HL-60/S4 (cell line): ENCODE results near the gene OR51B4.
"Not testable (repeated sequence)": the region's sequence is repeated elsewhere in the genome, so short reads cannot be mapped to it uniquely, and the experiment has no call there.

Source experiments
- in situ Hi-C: fragments of 300-500 bp; cut with MboI; formaldehyde crosslinking; loops from 2 replicates; pipeline ENCODE4 v1.14.3; 2022; ENCODE audit warnings: low sequenced_read_pairs

The OR51B4 gene

GRCh38 chr11:5275369-5276110, 26.2 kb downstream of the OR51B4 start:
- in situ Hi-C loops, result no loop called here

- in situ Hi-C loops, result no loop called here
These were observed 27.4 kb downstream of the OR51B4 start for GRCh38 chr11:5274395-5274794.

DNA sequence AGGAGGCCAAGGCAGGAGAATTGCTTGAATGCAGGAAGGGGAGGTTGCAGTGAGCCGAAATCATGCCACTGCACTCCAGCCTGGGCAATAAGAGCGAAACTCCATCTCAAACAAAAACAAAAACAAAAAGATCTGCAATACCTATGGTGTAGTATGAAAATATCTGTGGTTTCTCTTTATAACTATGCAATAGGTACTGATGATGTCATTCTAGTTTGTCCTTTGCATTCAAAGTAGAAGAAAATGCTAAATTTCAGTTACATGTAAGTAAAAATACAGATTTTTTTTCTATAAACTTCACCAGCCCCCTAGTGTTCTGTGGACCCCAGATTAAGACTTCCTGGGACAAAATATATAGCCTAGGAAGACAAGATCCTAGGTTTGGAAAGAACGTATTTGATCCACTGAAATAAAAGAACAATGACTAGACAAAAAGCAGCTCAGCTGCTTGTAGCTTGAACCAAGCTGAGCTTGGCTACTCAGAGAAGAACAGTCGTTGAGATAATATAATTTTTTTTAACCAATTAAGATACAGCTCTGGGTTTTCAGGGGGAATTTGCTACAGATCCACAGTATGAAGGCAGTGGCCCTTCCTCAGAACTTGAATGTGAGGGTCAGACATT, 29.2 kb downstream of the OR51B4 start:
- in situ Hi-C loops, result no loop called here

DNA sequence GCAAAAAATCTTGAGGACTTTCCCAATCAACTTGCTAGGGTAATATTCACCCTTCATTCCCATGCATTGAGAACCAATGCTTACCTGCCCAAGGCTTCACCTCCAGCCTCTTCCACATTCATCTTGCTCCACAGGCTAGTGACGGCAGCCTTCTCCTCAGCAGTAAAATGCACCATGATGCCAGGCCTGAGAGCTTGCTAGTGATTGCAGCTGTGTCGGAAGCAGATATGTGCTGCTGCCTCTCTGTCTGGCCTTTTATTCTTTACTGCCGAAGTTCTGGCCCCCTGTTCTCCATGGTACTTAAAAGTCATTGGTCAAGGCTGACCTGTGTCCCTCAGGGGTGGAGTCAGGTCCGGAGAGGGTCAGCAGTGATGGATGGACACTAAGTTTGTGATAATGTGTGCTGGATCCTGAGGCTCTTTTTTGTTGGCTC, 32.0 kb downstream of the OR51B4 start, which contains the start of gene HBE1:
TSS of gene HBE1 (minus strand) at position 231 of the 433 bp plus-strand sequence. CDS start at position 176, 55 bp downstream.
- in situ Hi-C loops, result no loop called here

DNA sequence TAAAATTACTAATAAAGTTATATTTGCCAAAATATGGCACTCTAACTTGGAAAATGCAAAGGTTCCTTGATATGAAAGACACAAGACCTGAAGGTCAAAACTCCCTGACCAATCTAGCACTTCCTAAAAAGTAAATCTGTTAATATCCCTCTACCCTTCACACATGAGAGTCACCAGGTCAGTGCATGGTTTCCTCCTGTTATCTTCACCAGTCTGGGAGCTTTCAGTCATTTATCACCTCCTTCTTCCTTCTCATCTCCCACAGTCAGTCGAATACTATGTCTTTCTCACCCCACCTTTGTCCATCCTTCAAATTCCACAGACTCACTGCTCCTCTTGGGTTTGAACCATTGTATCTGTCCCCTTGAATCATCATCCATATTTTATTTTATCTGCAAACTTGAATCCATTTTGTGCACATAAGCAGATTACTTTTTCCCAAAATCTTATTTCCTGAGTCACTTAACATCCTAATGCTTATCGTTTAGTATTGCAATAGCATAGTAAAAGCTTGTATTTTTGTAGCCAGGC, 34.6 kb downstream of the OR51B4 start:
- in situ Hi-C loops, result no loop called here

DNA sequence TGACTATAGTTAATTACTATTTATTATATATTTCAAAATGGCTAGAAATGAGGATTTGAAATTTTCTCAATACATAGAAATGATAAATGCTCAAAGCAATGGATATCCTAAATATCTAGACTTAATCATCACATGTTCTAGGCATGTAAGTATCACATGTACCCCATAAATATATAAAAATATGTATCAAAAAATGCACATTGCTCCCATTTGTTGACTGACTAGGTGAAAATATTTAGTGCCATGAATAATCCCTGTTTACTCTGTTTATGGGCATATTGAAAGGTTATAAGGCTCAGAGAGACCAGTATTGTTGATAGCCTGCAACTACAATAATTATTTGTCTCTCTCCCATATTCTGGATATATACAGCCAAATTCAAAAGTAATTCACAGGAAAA, 35.1 kb downstream of the OR51B4 start:
- in situ Hi-C loops, result no loop called here

DNA sequence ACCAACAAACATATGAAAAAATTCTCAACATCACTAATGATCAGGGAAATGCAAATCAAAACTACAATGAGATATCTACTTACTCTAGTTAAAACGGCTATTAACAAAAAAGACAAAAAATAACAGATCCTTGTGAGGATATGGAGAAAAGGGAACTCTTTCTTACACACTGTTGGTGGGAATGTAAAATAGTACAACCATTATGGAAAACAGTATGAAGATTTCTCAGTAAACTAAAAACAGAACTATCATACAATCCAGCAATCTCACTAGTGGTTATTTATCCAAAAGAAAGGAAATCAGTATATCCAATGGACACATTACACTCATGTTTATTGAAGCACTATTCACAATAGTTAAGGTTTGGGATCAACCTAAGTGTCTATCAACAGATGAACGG, 35.9 kb downstream of the OR51B4 start:
- in situ Hi-C loops, result no loop called here

DNA sequence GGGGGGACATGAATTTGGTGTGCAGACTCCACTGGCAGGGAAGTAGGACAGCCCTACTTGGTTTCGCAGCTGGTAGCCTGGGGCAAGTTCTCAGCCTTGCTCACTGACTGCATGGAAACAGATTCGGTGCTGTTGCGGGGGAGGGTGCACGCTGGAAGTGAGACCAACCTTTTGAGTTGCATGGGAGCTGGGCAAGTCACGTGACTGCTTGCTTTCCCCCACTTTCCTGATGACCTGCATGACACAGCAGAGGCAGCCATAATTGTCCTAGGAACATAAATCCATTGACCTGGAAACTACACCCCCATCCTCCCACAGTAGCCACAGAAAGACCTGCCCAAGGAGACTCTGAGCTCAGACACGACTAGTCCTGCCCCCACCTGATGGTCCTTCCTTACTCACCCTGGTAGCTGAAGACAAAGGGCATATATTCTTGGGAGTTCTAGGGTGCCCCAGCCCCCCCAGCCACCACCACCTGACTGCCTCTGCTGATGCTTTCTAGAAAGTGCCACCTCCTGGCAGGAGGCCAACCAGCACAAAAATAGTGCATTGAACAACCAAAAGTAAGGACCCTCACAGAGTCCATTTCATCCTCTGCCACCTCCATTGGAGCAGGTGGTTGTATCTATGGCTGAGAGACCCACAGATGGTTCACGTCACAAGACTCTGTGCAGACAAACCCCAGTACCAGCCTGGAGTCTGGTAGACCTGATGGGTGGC, 43.0 kb downstream of the OR51B4 start:
- in situ Hi-C loops, result no loop called here

DNA sequence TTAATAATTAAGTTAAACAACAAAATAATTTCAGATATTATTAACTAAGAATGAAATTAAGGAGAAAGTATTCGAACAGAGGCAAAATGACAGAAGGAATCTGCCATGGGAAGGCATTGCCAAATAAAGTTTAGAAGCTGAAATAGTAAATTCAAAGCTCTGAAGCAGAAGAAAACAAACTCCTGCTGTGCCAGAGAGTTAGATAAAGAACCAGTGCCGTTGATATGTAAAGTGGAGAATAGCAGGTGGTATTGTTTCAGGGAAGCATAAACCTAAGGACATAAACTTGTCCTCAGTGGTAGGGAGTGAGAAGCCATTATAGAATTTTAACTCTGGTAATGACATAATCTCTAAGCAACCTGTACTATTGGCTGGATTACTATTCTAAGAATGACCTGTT, 44.5 kb downstream of the OR51B4 start:
- in situ Hi-C loops, result no loop called here

DNA sequence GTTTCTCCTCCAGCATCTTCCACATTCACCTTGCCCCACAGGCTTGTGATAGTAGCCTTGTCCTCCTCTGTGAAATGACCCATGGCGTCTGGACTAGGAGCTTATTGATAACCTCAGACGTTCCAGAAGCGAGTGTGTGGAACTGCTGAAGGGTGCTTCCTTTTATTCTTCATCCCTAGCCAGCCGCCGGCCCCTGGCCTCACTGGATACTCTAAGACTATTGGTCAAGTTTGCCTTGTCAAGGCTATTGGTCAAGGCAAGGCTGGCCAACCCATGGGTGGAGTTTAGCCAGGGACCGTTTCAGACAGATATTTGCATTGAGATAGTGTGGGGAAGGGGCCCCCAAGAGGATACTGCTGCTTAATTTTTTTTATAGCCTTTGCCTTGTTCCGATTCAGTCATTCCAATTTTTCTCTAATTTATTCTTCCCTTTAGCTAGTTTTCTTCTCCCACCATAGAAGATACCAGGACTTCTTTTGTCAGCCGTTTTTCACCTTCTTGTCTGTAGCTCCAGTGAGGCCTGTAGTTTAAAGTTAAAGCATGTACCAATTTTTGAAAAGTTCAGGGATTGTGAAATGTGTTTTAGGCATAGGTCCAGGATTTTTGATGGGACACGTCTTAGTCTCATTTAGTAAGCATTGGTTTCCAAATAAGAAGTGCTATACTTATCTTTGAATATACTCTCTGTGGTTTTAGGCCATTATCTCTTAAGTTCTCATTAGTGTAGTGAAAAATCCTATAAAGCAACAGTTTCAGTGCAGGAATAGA, 46.9 kb downstream of the OR51B4 start, which contains the start of gene HBG2:
TSS of gene HBG2 (minus strand) at position 136 of the 768 bp plus-strand sequence. CDS start at position 83, 53 bp downstream.
- in situ Hi-C loops, result not testable (repeated sequence)

- in situ Hi-C loops, result not testable (repeated sequence)
These were observed 47.7 kb downstream of the OR51B4 start for GRCh38 chr11:5254023-5254422.

GRCh38 chr11:5253440-5253839, 48.3 kb downstream of the OR51B4 start:
- in situ Hi-C loops, result not testable (repeated sequence)

DNA sequence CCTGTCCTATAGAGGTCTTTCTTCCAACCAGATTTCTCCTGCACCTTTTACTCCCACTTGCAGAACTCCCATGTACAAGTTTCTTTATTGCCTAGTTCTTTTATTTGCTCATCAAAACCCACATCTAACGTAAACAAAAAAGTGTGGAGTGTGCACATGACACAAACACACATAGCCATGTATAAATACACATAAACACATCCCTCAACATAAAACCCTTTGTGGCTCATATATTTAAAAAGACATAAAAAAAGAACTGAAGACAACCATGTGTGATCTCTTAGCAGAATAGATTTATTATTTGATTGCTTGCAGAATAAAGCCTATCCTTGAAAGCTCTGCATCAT, 48.9 kb downstream of the OR51B4 start:
- in situ Hi-C loops, result no loop called here

DNA sequence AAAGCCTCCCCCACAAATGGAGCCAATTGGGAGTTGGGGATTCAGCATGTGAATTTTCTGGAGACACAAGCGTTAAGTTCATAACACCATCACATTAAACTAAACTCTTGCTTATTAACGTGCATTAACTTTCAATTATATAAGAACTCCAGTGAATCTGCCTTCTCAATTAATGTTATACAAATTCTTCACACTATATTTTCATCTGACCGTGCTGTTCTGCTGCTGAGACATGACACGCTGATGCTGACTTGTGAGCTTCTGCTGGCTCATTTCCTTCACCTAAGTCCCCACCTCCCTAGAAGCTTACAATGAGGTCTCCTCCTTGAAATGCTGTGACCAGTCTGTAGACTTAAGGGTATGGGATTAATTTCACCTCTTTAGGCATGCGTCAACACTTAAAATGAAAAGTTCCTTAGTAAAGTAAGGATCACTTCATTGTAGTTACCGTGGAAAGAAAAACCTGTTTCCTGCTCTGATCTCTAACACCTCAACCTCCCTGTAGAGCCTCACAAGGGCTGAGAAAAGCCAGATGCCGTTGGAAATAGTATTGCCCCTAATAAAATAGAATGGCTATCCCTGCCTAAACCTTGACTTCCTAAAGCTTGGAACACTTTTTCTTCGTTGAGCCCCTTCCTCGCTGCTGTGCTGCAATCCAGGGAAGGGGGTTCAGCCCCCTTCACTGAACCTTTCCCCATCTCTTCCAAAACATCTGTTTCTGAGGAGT, 49.4 kb downstream of the OR51B4 start:
- in situ Hi-C loops, result no loop called here

DNA sequence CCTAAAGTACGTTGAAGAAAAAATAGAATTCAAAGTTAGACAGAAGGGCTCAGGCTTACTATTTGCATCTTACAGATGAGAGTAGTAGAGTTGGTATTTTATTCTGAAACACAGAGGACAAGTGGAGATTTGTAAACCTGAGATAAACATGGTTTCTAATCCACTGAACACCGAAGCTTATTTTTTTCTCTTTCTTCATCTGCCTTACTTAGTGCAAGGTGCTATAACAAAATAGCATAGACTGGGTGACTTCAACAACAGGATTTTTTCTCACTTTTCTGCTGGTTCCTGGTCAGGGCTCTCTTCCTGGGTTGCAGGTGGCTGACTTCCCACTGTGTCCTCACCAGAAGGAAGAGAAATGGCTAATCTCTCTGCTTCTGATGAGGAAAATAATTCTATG, 50.0 kb downstream of the OR51B4 start:
- in situ Hi-C loops, result no loop called here
